ENCODE results near the gene PPP6R2.

DNA sequence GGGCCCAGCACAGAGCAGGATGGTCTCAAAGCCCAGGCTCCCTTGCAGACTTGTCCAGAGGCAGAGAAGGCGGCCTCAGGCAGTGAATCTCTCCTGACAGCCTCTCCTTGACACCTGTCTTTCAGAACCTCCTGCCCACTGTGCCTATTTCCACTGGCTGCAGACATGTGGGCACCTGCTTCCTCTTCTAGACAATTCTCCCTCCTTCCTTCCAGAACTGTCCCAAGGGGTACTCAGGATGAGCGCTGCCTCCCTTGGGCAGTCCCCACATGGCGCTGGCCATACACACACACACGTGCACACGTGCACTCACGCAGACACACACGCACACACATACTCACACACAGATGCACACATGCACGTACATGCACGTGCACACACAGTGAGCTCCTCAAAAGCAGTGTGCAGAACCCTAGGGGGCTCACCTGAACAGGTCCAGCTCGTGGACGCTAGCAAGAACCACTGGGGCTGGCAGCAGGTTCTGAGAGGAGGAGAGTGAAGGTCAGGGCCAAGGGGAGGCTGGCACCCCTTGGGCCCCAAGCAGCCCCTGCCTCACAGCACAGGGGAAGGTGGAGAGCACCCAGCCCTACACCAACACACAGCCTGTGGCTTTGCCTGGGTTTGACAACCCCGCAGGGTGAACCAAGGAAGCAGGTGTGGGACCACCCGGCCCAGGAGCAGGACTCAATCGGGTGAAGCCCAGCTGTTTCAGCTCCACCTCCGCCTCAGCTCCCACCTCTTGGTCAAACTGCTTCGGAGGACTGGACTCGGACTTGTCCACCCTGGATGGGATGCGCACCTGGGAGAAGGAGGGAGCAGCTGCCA lies 27.6 kb upstream of the PPP6R2 start:
- TF ChIP-seq, protein P1, sequence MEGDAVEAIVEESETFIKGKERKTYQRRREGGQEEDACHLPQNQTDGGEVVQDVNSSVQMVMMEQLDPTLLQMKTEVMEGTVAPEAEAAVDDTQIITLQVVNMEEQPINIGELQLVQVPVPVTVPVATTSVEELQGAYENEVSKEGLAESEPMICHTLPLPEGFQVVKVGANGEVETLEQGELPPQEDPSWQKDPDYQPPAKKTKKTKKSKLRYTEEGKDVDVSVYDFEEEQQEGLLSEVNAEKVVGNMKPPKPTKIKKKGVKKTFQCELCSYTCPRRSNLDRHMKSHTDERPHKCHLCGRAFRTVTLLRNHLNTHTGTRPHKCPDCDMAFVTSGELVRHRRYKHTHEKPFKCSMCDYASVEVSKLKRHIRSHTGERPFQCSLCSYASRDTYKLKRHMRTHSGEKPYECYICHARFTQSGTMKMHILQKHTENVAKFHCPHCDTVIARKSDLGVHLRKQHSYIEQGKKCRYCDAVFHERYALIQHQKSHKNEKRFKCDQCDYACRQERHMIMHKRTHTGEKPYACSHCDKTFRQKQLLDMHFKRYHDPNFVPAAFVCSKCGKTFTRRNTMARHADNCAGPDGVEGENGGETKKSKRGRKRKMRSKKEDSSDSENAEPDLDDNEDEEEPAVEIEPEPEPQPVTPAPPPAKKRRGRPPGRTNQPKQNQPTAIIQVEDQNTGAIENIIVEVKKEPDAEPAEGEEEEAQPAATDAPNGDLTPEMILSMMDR (IDR thresholded peaks at IDR 0.05), result no peak
- TF ChIP-seq POLR2AphosphoS5 (IDR thresholded peaks at IDR 0.05) (no peak), POLR2A (IDR thresholded peaks at IDR 0.05) (no peak), EP300 (IDR thresholded peaks at IDR 0.05) (no peak)
